SW 1271 (cell line): Measurements from ENCODE around the gene CD4.
A peak's percentile ranks its signal among the peaks of the same experiment; 100 is the strongest.
"Not testable (repeated sequence)": the region's sequence is repeated elsewhere in the genome, so short reads cannot be mapped to it uniquely, and the experiment has no call there.

Experiments
- DNase-seq, 2 experiments: peaks; one replicate each; lab custom pipeline; 2025; lab: John Stamatoyannopoulos, UW

CD4 gene

GRCh38 chr12:6847676-6848075 is 58.3 kb downstream of the CD4 start:
- DNase-seq, result no peak

GRCh38 chr12:6849427-6849826 is 60.1 kb downstream of the CD4 start:
- no peak for DNase-seq

- DNase-seq, result no peak
Observed at GRCh38 chr12:6849976-6850560, 60.7 kb downstream of the CD4 start.

GRCh38 chr12:6850796-6851152 is 61.4 kb downstream of the CD4 start:
- DNase-seq, result no peak

- peak; percentile 99 to 100 for DNase-seq
Observed at GRCh38 chr12:6851153-6851920, 62.0 kb downstream of the CD4 start, which contains the start of gene CDCA3. Gene CDCA3 (minus strand): TSS chr12:6851286. CDS start chr12:6850952, 334 bp downstream.

- DNase-seq, result peak; percentile 100
Observed at GRCh38 chr12:6851921-6852650, 62.8 kb downstream of the CD4 start, which contains the start of gene USP5. Gene USP5 (plus strand): TSS chr12:6852150. CDS start chr12:6852180, 30 bp downstream.

GRCh38 chr12:6852651-6853354 is 63.5 kb downstream of the CD4 start:
- DNase-seq, result peak in 1 of 2 experiments; percentile 47

GRCh38 chr12:6853626-6854025 is 64.3 kb downstream of the CD4 start:
- DNase-seq, result no peak

- no peak for DNase-seq
Observed at GRCh38 chr12:6854036-6854435, 64.7 kb downstream of the CD4 start.

GRCh38 chr12:6855322-6855721 is 66.0 kb downstream of the CD4 start:
- DNase-seq, result no peak

- no peak for DNase-seq
Observed at GRCh38 chr12:6858799-6859198, 69.5 kb downstream of the CD4 start.

- DNase-seq, result no peak
Observed at GRCh38 chr12:6860116-6860515, 70.8 kb downstream of the CD4 start.

- no peak for DNase-seq
Observed at GRCh38 chr12:6860942-6861341, 71.6 kb downstream of the CD4 start.

- DNase-seq, result no peak
Observed at GRCh38 chr12:6861391-6861790, 72.1 kb downstream of the CD4 start.

- no peak for DNase-seq
Observed at GRCh38 chr12:6863033-6863432, 73.7 kb downstream of the CD4 start.

GRCh38 chr12:6863586-6864321 is 74.4 kb downstream of the CD4 start:
- no peak for DNase-seq

- DNase-seq, result not testable (repeated sequence)
Observed at GRCh38 chr12:6865307-6865706, 76.0 kb downstream of the CD4 start.

GRCh38 chr12:6866163-6866919 is 77.0 kb downstream of the CD4 start:
- DNase-seq, result no peak

- DNase-seq, result no peak
Observed at GRCh38 chr12:6866920-6867412, 77.6 kb downstream of the CD4 start.

GRCh38 chr12:6867413-6868210 is 78.3 kb downstream of the CD4 start, which contains the start of gene TPI1:
Gene TPI1 (plus strand): TSS chr12:6867531. CDS start chr12:6867567, 36 bp downstream.
- DNase-seq, result peak in 1 of 2 experiments; percentile 80
